Measurements from ENCODE around the gene CPN2.

The CPN2 gene

GRCh38 chr3:194360568-194360967 lies 9.4 kb upstream of the CPN2 start:
- TF ChIP-seq TAF1 (IDR thresholded peaks at IDR 0.05; ENCODE audit: borderline replicate concordance, insufficient read depth, low read length) = no peak
- no peak for TF ChIP-seq REST (IDR thresholded peaks at IDR 0.05; ENCODE audit: insufficient read depth in 1 of 2, low read depth in 2 of 2, low read length in 2 of 2)
- no peak for TF ChIP-seq FOXP2 (optimal IDR thresholded peaks at IDR 0.05; ENCODE audit: borderline replicate concordance, extremely low read depth, extremely low read length, insufficient read depth)
- TF ChIP-seq POLR2AphosphoS5 (IDR thresholded peaks at IDR 0.05; ENCODE audit: low read depth, low read length) = no peak
- no peak for TF ChIP-seq SIN3A (IDR thresholded peaks at IDR 0.05; ENCODE audit: borderline replicate concordance, insufficient read depth, low read length)

GRCh38 chr3:194357681-194358080 lies 6.6 kb upstream of the CPN2 start:
- TF ChIP-seq TAF1 (IDR thresholded peaks at IDR 0.05; ENCODE audit: borderline replicate concordance, insufficient read depth, low read length) = no peak
- TF ChIP-seq FOXP2 (optimal IDR thresholded peaks at IDR 0.05; ENCODE audit: borderline replicate concordance, extremely low read depth, extremely low read length, insufficient read depth) = no peak
- TF ChIP-seq SIN3A (IDR thresholded peaks at IDR 0.05; ENCODE audit: borderline replicate concordance, insufficient read depth, low read length) = no peak
- no peak for TF ChIP-seq POLR2AphosphoS5 (IDR thresholded peaks at IDR 0.05; ENCODE audit: low read depth, low read length)
- TF ChIP-seq REST (IDR thresholded peaks at IDR 0.05; ENCODE audit: insufficient read depth in 1 of 2, low read depth in 2 of 2, low read length in 2 of 2) = no peak

DNA sequence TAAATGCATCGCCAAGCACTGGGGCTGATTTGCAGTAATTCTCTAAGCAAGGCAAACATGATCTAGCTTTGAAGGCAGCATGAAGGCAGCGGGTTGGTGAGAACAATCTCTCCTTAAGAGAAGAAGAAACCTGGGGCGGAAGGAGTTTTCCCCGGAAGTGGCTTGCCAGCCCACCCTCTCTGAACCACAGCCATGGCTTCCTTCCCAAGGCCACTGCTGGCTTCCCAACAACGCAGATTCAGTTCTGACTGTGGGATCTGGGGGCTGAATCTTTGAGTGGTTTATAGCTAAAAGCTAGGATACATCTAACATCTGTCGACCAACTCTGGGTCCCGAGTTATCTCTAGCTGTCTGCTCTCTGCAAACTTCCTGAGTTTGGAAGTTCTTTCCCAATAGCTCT lies 4.3 kb upstream of the CPN2 start:
- TF ChIP-seq FOXP2 (optimal IDR thresholded peaks at IDR 0.05; ENCODE audit: borderline replicate concordance, extremely low read depth, extremely low read length, insufficient read depth) = no peak
- no peak for TF ChIP-seq POLR2AphosphoS5 (IDR thresholded peaks at IDR 0.05; ENCODE audit: low read depth, low read length)
- TF ChIP-seq REST (IDR thresholded peaks at IDR 0.05; ENCODE audit: insufficient read depth in 1 of 2, low read depth in 2 of 2, low read length in 2 of 2) = no peak
- TF ChIP-seq SIN3A (IDR thresholded peaks at IDR 0.05; ENCODE audit: borderline replicate concordance, insufficient read depth, low read length) = no peak
- no peak for TF ChIP-seq TAF1 (IDR thresholded peaks at IDR 0.05; ENCODE audit: borderline replicate concordance, insufficient read depth, low read length)

DNA sequence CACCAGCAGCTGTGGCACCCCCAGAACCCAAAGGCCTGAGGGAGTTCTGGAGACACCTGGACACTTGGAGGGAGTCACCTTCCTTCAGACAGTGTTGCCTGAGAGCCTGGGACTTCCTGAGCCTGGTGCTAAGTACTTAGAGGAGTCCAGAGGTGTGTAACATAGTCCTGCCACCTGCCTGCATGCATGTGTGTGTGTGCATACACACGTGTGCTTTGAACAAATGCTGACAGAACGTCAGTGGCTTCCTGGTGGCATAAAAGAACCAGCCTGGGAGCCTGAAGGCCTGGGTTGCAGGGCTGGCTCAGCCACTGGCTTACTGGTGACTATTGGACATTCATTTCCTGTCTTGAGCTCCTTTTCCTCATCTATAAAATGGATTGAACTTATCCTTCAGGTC lies 3.2 kb upstream of the CPN2 start:
- TF ChIP-seq FOXP2 (optimal IDR thresholded peaks at IDR 0.05; ENCODE audit: borderline replicate concordance, extremely low read depth, extremely low read length, insufficient read depth) = no peak
- no peak for TF ChIP-seq SIN3A (IDR thresholded peaks at IDR 0.05; ENCODE audit: borderline replicate concordance, insufficient read depth, low read length)
- TF ChIP-seq TAF1 (IDR thresholded peaks at IDR 0.05; ENCODE audit: borderline replicate concordance, insufficient read depth, low read length) = no peak
- TF ChIP-seq POLR2AphosphoS5 (IDR thresholded peaks at IDR 0.05; ENCODE audit: low read depth, low read length) = no peak
- no peak for TF ChIP-seq REST (IDR thresholded peaks at IDR 0.05; ENCODE audit: insufficient read depth in 1 of 2, low read depth in 2 of 2, low read length in 2 of 2)

Measured in PFSK-1 (cell line).